ENCODE data around the gene ETFA. TPM values are rescaled to one million over a fixed set of nuclear protein-coding genes. Genes with fewer than 3 reads are reported as not detected.
A peak's percentile ranks its signal among the peaks of the same experiment; 100 is the strongest.

Gene ETFA
- total RNA-seq, 1 donor from 2014 or later: 129 TPM

DNA sequence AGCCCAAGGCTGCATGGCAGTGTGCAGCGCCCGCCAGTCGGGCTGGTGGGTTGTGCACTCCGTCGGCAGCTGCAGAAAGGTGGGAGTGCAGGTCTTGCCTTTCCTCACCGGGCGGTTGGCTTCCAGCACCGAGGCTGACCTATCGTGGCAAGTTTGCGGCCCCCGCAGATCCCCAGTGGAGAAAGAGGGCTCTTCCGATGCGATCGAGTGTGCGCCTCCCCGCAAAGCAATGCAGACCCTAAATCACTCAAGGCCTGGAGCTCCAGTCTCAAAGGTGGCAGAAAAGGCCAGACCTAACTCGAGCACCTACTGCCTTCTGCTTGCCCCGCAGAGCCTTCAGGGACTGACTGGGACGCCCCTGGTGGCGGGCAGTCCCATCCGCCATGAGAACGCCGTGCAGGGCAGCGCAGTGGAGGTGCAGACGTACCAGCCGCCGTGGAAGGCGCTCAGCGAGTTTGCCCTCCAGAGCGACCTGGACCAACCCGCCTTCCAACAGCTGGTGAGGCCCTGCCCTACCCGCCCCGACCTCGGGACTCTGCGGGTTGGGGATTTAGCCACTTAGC lies 29.6 kb upstream of the ETFA start:
- Histone ChIP-seq H3K9me3 (ENCODE audit: control insufficient read depth in 3 of 3, low read length in 3 of 3) (no peaks in the 10 kb centered on the region), H3K9ac (ENCODE audit: low read depth in 1 of 3, low read length in 3 of 3) (peak overlapping the region in 1 of 3 donors; percentile 40), H3K27ac (ENCODE audit: low read depth, low read length) (no peak overlapping the region), H3K27me3 (ENCODE audit: control insufficient read depth in 3 of 3, insufficient read depth in 3 of 3, low read length in 3 of 3) (peaks cover 96 to 97% (median 96%) of the 10 kb centered on the region in 3 donors), H3K36me3 (ENCODE audit: control insufficient read depth in 3 of 3, insufficient read depth in 3 of 3, low read length in 3 of 3) (no peaks in the 10 kb centered on the region), H3K4me1 (ENCODE audit: control insufficient read depth in 3 of 3, insufficient read depth in 3 of 3, low read length in 3 of 3) (peaks cover 37 to 47% (median 37%) of the 10 kb centered on the region in 3 donors), H3K4me3 (ENCODE audit: low read length in 3 of 3) (peak overlapping the region in 2 of 3 donors; percentile 63)

DNA sequence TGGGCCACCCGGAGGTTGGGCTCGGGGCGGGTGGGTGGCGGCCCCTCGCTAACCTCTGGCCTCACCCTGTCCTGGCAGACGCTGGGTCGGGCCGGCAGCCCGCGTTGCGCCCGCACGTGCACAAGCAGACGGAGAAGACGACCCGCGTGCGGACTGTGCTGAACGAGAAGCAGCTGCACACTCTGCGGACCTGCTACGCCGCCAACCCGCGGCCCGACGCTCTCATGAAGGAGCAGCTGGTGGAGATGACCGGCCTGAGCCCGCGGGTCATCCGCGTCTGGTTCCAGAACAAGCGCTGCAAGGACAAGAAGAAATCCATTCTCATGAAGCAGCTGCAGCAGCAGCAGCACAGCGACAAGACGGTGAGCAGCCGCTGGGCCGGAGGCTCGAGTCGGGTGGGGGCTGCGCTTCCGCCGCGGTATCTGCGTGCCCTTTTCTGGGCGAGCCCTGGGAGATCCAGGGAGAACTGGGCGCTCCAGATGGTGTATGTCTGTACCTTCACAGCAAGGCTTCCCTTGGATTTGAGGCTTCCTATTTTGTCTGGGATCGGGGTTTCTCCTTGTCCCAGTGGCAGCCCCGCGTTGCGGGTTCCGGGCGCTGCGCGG lies 29.0 kb upstream of the ETFA start:
- H3K4me3 ChIP-seq (ENCODE audit: low read length in 3 of 3): peak overlapping the region; percentile 43 to 63 (median 63)
- no peak overlapping the region for H3K27ac ChIP-seq (ENCODE audit: low read depth, low read length)
- H3K9me3 ChIP-seq (ENCODE audit: control insufficient read depth in 3 of 3, low read length in 3 of 3): no peaks in the 10 kb centered on the region
- H3K4me1 ChIP-seq (ENCODE audit: control insufficient read depth in 3 of 3, insufficient read depth in 3 of 3, low read length in 3 of 3): peaks cover 38 to 51% (median 42%) of the 10 kb centered on the region in 3 donors
- no peaks in the 10 kb centered on the region for H3K36me3 ChIP-seq (ENCODE audit: control insufficient read depth in 3 of 3, insufficient read depth in 3 of 3, low read length in 3 of 3)
- H3K27me3 ChIP-seq (ENCODE audit: control insufficient read depth in 3 of 3, insufficient read depth in 3 of 3, low read length in 3 of 3): peaks cover 96 to 97% (median 96%) of the 10 kb centered on the region in 3 donors
- H3K9ac ChIP-seq (ENCODE audit: low read depth in 1 of 3, low read length in 3 of 3): peak overlapping the region in 2 of 3 donors; percentile 38 to 40

DNA sequence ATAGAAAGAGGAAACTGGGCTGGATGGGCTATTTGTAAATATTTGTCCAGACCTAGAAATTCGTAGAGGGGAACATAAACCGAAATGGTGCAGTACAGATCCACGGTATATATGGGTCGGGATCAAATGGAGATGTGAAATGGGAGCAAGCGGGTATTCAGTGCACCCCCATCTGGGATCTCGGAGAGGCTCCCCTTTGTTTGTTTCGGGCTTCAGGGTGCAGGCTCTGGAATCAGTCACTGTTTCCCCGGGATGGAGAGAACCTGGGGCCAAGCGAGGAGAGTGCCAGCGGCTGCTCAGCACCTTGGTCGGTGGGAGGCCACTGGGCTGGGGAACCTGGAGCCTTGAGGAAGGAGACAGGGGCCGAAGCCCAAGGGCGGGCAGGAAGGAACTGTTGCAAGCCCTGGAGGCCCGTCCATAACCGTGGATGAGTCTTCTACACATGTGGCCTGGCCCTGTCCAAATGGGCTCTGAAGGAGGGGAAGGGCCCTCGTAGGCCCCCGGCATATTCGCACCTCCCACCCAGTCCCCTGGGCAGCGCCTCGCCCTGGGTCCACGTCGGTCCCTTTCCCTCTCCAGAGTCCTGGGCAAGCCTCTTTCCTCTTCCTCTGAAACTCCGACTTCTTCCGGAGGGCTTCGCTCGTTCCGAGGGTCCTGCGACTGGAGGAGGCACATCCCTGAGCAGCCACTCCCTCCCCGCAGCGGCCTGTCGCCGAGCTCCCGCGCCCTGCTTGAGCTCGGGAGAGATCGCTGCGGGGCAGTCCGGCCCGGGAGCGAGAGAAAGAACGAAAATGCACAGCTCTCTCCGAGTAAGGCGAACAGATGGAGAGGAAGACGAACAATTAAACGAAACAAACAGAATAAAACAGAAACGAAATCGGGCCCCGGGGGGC lies 28.3 kb upstream of the ETFA start:
- Histone ChIP-seq H3K4me1 (ENCODE audit: control insufficient read depth in 3 of 3, insufficient read depth in 3 of 3, low read length in 3 of 3) (peaks cover 40 to 54% (median 44%) of the 10 kb centered on the region in 3 donors), H3K27me3 (ENCODE audit: control insufficient read depth in 3 of 3, insufficient read depth in 3 of 3, low read length in 3 of 3) (peaks cover 96 to 97% (median 97%) of the 10 kb centered on the region in 3 donors), H3K9ac (ENCODE audit: low read depth in 1 of 3, low read length in 3 of 3) (peak overlapping the region in 1 of 3 donors; percentile 8), H3K9me3 (ENCODE audit: control insufficient read depth in 3 of 3, low read length in 3 of 3) (no peaks in the 10 kb centered on the region), H3K4me3 (ENCODE audit: low read length in 3 of 3) (peak overlapping the region in 2 of 3 donors; percentile 63), H3K27ac (ENCODE audit: low read depth, low read length) (no peak overlapping the region), H3K36me3 (ENCODE audit: control insufficient read depth in 3 of 3, insufficient read depth in 3 of 3, low read length in 3 of 3) (no peaks in the 10 kb centered on the region)

DNA sequence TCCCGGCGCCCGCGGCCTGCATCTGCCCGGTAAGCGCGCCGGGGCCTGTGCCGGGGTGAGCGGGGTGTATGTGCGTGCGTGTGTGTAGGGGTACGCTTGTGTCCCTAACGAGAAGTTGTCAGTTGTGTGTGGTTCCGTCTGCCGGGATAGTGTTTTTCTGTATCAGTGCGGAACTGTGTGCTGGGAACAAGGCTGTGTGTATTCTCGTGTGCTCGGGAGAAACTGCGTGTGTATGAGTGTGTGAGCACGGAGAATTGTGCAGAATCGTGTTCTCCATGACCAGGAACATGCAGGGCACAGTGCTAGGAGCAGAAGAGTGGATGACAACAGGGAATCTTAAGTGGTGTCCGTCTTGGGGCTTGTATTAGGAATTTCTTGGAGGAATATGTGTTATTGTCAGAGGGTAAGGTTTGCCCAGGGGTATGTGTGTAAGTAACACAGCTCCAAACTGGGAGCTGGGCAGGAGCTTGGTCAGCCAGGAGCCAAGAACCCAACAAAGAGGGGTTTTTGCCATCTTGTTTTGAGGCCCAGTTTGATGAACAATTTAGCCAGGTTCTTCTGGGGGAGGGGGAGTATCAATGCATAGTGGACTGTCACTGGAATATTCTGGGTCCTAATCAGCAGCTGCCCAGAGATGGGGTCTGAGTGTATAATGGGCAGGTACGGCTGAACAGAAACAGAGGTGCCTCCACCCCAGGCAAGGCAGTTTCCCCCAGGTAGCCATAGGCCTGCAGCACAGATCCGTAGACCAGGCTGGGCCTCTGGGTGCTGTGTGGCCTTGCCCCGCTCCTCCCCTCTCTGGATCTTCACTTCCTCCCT lies 27.4 kb upstream of the ETFA start:
- H3K4me1 ChIP-seq (ENCODE audit: control insufficient read depth in 3 of 3, insufficient read depth in 3 of 3, low read length in 3 of 3): peaks cover 40 to 54% (median 44%) of the 10 kb centered on the region in 3 donors
- no peaks in the 10 kb centered on the region for H3K36me3 ChIP-seq (ENCODE audit: control insufficient read depth in 3 of 3, insufficient read depth in 3 of 3, low read length in 3 of 3)
- H3K9me3 ChIP-seq (ENCODE audit: control insufficient read depth in 3 of 3, low read length in 3 of 3): no peaks in the 10 kb centered on the region
- H3K27ac ChIP-seq (ENCODE audit: low read depth, low read length): no peak overlapping the region
- H3K9ac ChIP-seq (ENCODE audit: low read depth in 1 of 3, low read length in 3 of 3): no peak overlapping the region
- no peak overlapping the region for H3K4me3 ChIP-seq (ENCODE audit: low read length in 3 of 3)
- peaks cover 95 to 99% (median 97%) of the 10 kb centered on the region in 3 donors for H3K27me3 ChIP-seq (ENCODE audit: control insufficient read depth in 3 of 3, insufficient read depth in 3 of 3, low read length in 3 of 3)

DNA sequence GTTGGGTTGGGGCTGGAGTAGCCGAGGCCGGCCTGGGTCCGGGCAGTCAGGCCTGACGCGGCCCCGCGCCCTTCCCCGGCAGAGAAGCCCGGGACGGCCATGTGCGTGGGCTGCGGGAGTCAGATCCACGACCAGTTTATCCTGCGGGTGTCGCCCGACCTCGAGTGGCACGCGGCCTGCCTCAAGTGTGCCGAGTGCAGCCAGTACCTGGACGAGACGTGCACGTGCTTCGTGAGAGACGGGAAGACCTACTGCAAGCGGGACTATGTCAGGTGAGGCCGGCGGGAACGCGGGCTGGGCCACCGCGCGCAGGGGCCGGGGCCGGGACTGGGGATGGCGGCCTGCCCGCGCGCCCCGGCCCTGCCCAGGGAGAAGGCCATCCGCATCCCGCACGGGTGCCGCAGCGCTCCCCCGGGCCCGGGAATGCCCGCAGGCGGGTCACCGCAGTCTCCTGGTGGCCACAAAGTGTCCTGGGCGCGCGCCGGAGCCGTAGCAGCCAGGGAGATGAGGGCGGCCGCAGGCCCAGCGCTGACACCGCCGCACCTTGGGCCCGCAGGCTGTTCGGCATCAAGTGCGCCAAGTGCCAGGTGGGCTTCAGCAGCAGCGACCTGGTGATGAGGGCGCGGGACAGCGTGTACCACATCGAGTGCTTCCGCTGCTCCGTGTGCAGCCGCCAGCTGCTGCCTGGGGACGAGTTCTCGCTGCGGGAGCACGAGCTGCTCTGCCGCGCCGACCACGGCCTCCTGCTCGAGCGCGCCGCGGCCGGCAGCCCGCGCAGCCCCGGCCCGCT lies 26.6 kb upstream of the ETFA start:
- peak overlapping the region in 1 of 3 donors; percentile 4 for H3K4me3 ChIP-seq (ENCODE audit: low read length in 3 of 3)
- no peaks in the 10 kb centered on the region for H3K9me3 ChIP-seq (ENCODE audit: control insufficient read depth in 3 of 3, low read length in 3 of 3)
- H3K27ac ChIP-seq (ENCODE audit: low read depth, low read length): no peak overlapping the region
- H3K4me1 ChIP-seq (ENCODE audit: control insufficient read depth in 3 of 3, insufficient read depth in 3 of 3, low read length in 3 of 3): peaks cover 40 to 54% (median 44%) of the 10 kb centered on the region in 3 donors
- H3K9ac ChIP-seq (ENCODE audit: low read depth in 1 of 3, low read length in 3 of 3): no peak overlapping the region
- peaks cover 97 to 99% (median 97%) of the 10 kb centered on the region in 3 donors for H3K27me3 ChIP-seq (ENCODE audit: control insufficient read depth in 3 of 3, insufficient read depth in 3 of 3, low read length in 3 of 3)
- H3K36me3 ChIP-seq (ENCODE audit: control insufficient read depth in 3 of 3, insufficient read depth in 3 of 3, low read length in 3 of 3): no peaks in the 10 kb centered on the region

DNA sequence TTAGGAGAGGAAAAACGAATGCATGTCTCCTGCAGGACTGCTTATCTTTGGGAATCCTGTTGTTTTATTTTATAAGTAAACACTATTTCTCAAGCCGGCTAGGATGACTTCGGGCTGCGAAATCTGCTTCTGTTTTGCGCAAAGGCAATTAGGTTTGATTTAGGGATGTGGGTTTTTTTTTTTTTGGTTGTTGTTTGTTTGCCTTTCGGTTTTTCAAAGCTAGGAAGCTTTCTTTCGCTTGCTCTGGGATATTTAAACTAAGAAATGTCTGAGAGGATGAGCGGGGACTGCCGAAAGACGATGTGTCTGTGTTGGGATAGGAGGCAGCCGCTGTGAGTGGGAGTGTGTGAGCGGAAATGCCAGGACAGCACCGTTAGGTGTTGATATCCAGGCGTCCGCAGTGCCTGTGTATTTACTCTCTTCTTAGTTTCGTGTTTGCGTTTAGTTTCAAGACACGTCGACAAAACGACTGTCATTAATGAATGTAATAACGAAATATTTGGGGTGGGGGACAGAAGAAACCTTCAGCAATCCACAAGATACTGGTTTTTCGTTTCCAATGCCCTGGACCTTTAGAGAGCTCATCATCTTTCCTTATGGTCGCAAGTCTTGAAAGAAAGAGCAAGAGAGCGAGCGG lies 25.9 kb upstream of the ETFA start:
- Histone ChIP-seq H3K4me3 (ENCODE audit: low read length in 3 of 3) (peak overlapping the region in 2 of 3 donors; percentile 4 to 19), H3K9me3 (ENCODE audit: control insufficient read depth in 3 of 3, low read length in 3 of 3) (no peaks in the 10 kb centered on the region), H3K36me3 (ENCODE audit: control insufficient read depth in 3 of 3, insufficient read depth in 3 of 3, low read length in 3 of 3) (no peaks in the 10 kb centered on the region), H3K27ac (ENCODE audit: low read depth, low read length) (no peak overlapping the region), H3K27me3 (ENCODE audit: control insufficient read depth in 3 of 3, insufficient read depth in 3 of 3, low read length in 3 of 3) (peaks cover 91 to 98% (median 94%) of the 10 kb centered on the region in 3 donors), H3K4me1 (ENCODE audit: control insufficient read depth in 3 of 3, insufficient read depth in 3 of 3, low read length in 3 of 3) (peaks cover 40 to 54% (median 44%) of the 10 kb centered on the region in 3 donors), H3K9ac (ENCODE audit: low read depth in 1 of 3, low read length in 3 of 3) (no peak overlapping the region)

DNA sequence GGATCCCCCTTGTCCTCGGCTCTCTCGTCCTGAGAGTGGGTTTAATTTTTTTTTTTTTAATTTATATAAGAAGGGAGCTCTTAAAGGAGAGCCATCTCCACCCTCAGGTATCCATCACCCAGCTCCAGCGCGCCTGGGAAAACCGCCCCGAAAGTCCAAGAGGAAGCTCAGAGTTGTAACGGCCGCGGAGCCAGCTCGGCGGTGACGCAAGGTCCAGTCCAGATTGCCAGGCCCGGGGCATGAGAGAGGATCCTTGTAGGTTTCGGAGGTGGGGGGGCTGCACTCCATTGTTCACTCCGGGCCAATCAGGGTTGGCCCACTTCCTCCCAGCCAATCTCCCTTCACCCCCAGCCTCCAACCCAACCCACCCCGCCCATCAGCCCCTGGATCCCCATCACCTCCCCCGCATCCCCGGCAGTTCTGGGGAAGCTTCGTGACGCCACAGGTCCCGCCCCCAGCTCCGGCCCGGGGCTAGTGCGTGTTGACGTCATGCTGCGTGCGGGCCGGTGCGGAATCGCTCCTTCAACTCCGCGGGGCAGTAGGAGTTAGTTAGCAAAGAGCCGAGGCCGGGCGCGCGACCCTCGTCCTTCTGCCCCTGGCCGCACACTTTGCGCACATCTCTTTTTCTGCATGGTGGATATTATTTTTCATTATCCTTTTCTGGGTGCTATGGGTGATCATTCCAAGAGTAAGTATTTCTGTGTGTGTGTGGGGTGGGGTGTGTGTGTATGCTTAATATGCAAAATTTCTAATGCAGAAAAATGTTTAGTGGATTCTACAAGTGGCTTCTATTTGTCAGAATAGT lies 25.2 kb upstream of the ETFA start, which contains the start of gene ISL2:
ISL2 (plus strand) TSS at position 520 of the 805 bp plus-strand sequence; CDS start at position 631, 111 bp downstream.
- Histone ChIP-seq H3K9me3 (ENCODE audit: control insufficient read depth in 3 of 3, low read length in 3 of 3) (no peaks in the 10 kb centered on the region), H3K9ac (ENCODE audit: low read depth in 1 of 3, low read length in 3 of 3) (no peak within 1 kb of the TSS), H3K27ac (ENCODE audit: low read depth, low read length) (no peak within 1 kb of the TSS), H3K27me3 (ENCODE audit: control insufficient read depth in 3 of 3, insufficient read depth in 3 of 3, low read length in 3 of 3) (peaks cover 84 to 91% (median 87%) of the 10 kb centered on the region in 3 donors), H3K4me1 (ENCODE audit: control insufficient read depth in 3 of 3, insufficient read depth in 3 of 3, low read length in 3 of 3) (peaks cover 37 to 46% (median 38%) of the 10 kb centered on the region in 3 donors), H3K36me3 (ENCODE audit: control insufficient read depth in 3 of 3, insufficient read depth in 3 of 3, low read length in 3 of 3) (no peaks in the 10 kb centered on the region), H3K4me3 (ENCODE audit: low read length in 3 of 3) (peak within 1 kb of the TSS in 2 of 3 donors; percentile 19 to 27)
